Spleen (tissue), 11 donors: ENCODE results near the gene ARHGAP22. TPM values are rescaled to one million over a fixed set of nuclear protein-coding genes. Genes with fewer than 3 reads are reported as not detected.
"Not testable (repeated sequence)": the region's sequence is repeated elsewhere in the genome, so short reads cannot be mapped to it uniquely, and the experiment has no call there.

Experiments used
- DNase-seq: peaks from one replicate; pipeline ENCODE4 v3.0.0-alpha.2; 2020
- H3K27ac ChIP-seq, 8 donors: fragments of 200-600 bp; sonication (generic) in 7 of 8; 1 replicate in 4 of 8; 2 replicates in 4 of 8; pipeline versions ENCODE4 v1.5.0 to v1.8.0; 2016 to 2021; ENCODE audit warnings: inconsistent platforms in 4 of 8, mild to moderate bottlenecking in 4 of 8, moderate library complexity in 1 of 8
- H3K27me3 ChIP-seq, 7 donors: fragments of 200-600 bp; sonication (generic) in 6 of 7; replicated peaks in 1 of 7; 1 replicate in 4 of 7; 2 replicates in 3 of 7; pipeline versions ENCODE4 v1.5.0 to v1.8.0; 2016 to 2021; ENCODE audit warnings: inconsistent platforms in 3 of 7, mild to moderate bottlenecking in 1 of 7
- H3K36me3 ChIP-seq, 6 donors: fragments of 200-600 bp; sonication (generic) in 5 of 6; 1 replicate in 4 of 6; 2 replicates in 2 of 6; pipeline versions ENCODE4 v1.5.0 to v1.8.0; 2016 to 2021; ENCODE audit warnings: inconsistent platforms in 2 of 6
- H3K4me1 ChIP-seq, 6 donors: fragments of 200-600 bp; sonication (generic) in 5 of 6; 1 replicate in 3 of 6; 2 replicates in 3 of 6; pipeline versions ENCODE4 v1.5.0 to v1.8.0; 2016 to 2021; ENCODE audit warnings: inconsistent platforms in 3 of 6
- H3K4me3 ChIP-seq, 8 donors: fragments of 200-600 bp; sonication (generic) in 7 of 8; 1 replicate in 4 of 8; 2 replicates in 4 of 8; pipeline versions ENCODE4 v1.5.0 to v1.8.0; 2016 to 2021; ENCODE audit warnings: inconsistent platforms in 4 of 8, mild to moderate bottlenecking in 4 of 8, moderate library complexity in 2 of 8
- H3K9me3 ChIP-seq, 8 donors: fragments of 200-600 bp; sonication (generic) in 7 of 8; 1 replicate in 4 of 8; 2 replicates in 4 of 8; pipeline versions ENCODE4 v1.5.0 to v1.8.0; 2016 to 2021; ENCODE audit warnings: inconsistent platforms in 4 of 8
- CTCF ChIP-seq, 11 experiments: fragments of 200-600 bp in 7 of 11; fragments of 450-650 bp in 4 of 11; sonication (generic) in 4 of 11; IDR thresholded peaks in 8 of 11; conservative IDR thresholded peaks in 3 of 11; 1 replicate in 7 of 11; 2 replicates in 4 of 11; pipeline versions ENCODE4 v1.4.0 to v1.8.0; 2016 to 2021; ENCODE audit warnings: antibody characterized with exemption in 11 of 11, inconsistent platforms in 4 of 11, mild to moderate bottlenecking in 1 of 11
- POLR2A ChIP-seq, 3 donors: fragments of 450-650 bp; IDR thresholded peaks; one replicate each; pipeline ENCODE4 v1.5.1; 2017; ENCODE audit warnings: antibody characterized with exemption in 3 of 3, mild to moderate bottlenecking in 1 of 3
- POLR2AphosphoS5 ChIP-seq, 3 donors: sonication (generic); formaldehyde crosslinking; IDR thresholded peaks; one replicate each; pipeline ENCODE4 v1.5.1; 2017; ENCODE audit warnings: antibody characterized with exemption in 3 of 3
- WGBS, 5 donors: extraction: QIAGEN DNeasy Blood & Tissue Kit in 3 of 5; methylation state at CpG; one replicate each; pipeline versions ENCODE4 v1.1.5 to v1.1.7; 2013 to 2018; 5-methylcytosine and 5-hydroxymethylcytosine counted together
- intact Hi-C: fragments of 100-400 bp; cut with DNase I; formaldehyde crosslinking; loops from one replicate; pipeline ENCODE4 v1.15.0; 2023; ENCODE audit warnings: low total_unique reads
- polyA plus RNA-seq, 3 donors: library from polyadenylated mRNA; stranded (reverse); fragments of 200-250 nt; gene quantifications; one replicate each; pipeline ENCODE4 v1.2.1, GENCODE V29; 2013
- total RNA-seq, 7 donors: library from RNA; depleted of rRNA in 3 of 7; stranded (reverse); fragments of >200 nt in 3 of 7; fragmentation: NEBNext Ultra II Directional in 4 of 7; extraction: Animal tissue kit (Norgen Biotek cat#: 25700) in 4 of 7; gene quantifications; one replicate each; pipeline versions ENCODE4 v1.1.0 to v1.2.1, GENCODE V29; 2016 to 2021
- donor health status: healthy with polysubstance abuse.
- donor health status: DM: no; HTN: no; CAD: no; lungs with moderate emphysema.
- donor health status: DM: no; HTN: no; CAD: no.
- donor health status: Bipolar disorder and iron deficiency.
- donor health status: healthy.
- donor health status: DM: no; HTN: no; CAD: no.
- donor health status: DM: yes; HTN: yes; CAD: no.

ARHGAP22 gene
- total and polyA plus RNA-seq, 10 donors = 0.56 to 7.5 (median 3.2) TPM

GRCh38 chr10:48651839-48652238 lies 47.0 kb upstream of the ARHGAP22 start:
- intact Hi-C loops = no loop called here
- Histone ChIP-seq H3K27ac (no peak overlapping the region), H3K4me1 (peaks cover 11 to 36% (median 23%) of the 10 kb centered on the region in 6 donors), H3K4me3 (no peak overlapping the region), H3K27me3 (peaks cover 0 to 52% (median 8%) of the 10 kb centered on the region in 7 donors), H3K9me3 (no peaks in the 10 kb centered on the region), H3K36me3 (no peaks in the 10 kb centered on the region)
- no peak for DNase-seq
- TF ChIP-seq POLR2AphosphoS5 (IDR thresholded peaks at IDR 0.05) = no peak
- TF ChIP-seq POLR2A (IDR thresholded peaks at IDR 0.05) = no peak
- TF ChIP-seq CTCF (IDR thresholded peaks at IDR 0.05 in 8 of 11, conservative IDR thresholded peaks at IDR 0.05 in 3 of 11) = no peak
- 42 to 58% (median 49%) methylated on average over 4 of the region's 4 CpGs for WGBS, 5 donors

DNA sequence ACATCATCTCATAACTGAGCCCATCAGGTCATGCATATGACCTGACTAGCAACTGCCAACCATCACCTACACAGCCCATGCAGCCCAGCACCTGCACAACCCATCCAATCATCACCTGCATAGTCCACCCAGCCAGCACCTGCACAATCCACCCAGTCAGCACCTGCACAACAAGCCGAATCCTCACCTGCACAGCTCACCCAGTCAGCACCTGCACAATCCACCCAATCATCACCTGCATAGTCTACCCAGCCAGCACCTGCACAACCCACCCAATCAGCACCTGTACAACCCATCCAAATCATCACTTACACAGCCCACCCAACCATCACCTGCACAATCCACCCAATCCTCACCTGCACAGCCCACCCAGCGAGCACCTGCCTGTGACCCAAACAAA lies 46.4 kb upstream of the ARHGAP22 start:
- DNase-seq = no peak
- Histone ChIP-seq H3K27ac (no peak overlapping the region), H3K9me3 (no peaks in the 10 kb centered on the region), H3K27me3 (peaks cover 0 to 47% (median 8%) of the 10 kb centered on the region in 7 donors), H3K4me3 (no peak overlapping the region), H3K4me1 (peaks cover 6 to 31% (median 18%) of the 10 kb centered on the region in 6 donors), H3K36me3 (no peaks in the 10 kb centered on the region)
- TF ChIP-seq POLR2AphosphoS5 (IDR thresholded peaks at IDR 0.05) = no peak
- no peak for TF ChIP-seq POLR2A (IDR thresholded peaks at IDR 0.05)
- no peak for TF ChIP-seq CTCF (IDR thresholded peaks at IDR 0.05 in 8 of 11, conservative IDR thresholded peaks at IDR 0.05 in 3 of 11)
- 74 to 91% (median 83%) methylated on average over 2 of the region's 2 CpGs for WGBS, 5 donors
- intact Hi-C loops = no loop called here

- H3K4me1 ChIP-seq = peaks cover 0 to 18% (median 6%) of the 10 kb centered on the region in 6 donors
- no peak for TF ChIP-seq POLR2AphosphoS5 (IDR thresholded peaks at IDR 0.05)
- TF ChIP-seq POLR2A (IDR thresholded peaks at IDR 0.05) = no peak
- no peak for TF ChIP-seq CTCF (IDR thresholded peaks at IDR 0.05 in 8 of 11, conservative IDR thresholded peaks at IDR 0.05 in 3 of 11)
- H3K36me3 ChIP-seq = no peaks in the 10 kb centered on the region
- peaks cover 0 to 33% (median 0%) of the 10 kb centered on the region in 7 donors for H3K27me3 ChIP-seq
- DNase-seq = no peak
- no peak overlapping the region for H3K27ac ChIP-seq
- intact Hi-C loops = no loop called here
- WGBS, 5 donors = 79 to 85% (median 80%) methylated on average over 7 of the region's 7 CpGs
- no peak overlapping the region for H3K4me3 ChIP-seq
- no peaks in the 10 kb centered on the region for H3K9me3 ChIP-seq
Measured at GRCh38 chr10:48649349-48649944, 44.6 kb upstream of the ARHGAP22 start.

DNA sequence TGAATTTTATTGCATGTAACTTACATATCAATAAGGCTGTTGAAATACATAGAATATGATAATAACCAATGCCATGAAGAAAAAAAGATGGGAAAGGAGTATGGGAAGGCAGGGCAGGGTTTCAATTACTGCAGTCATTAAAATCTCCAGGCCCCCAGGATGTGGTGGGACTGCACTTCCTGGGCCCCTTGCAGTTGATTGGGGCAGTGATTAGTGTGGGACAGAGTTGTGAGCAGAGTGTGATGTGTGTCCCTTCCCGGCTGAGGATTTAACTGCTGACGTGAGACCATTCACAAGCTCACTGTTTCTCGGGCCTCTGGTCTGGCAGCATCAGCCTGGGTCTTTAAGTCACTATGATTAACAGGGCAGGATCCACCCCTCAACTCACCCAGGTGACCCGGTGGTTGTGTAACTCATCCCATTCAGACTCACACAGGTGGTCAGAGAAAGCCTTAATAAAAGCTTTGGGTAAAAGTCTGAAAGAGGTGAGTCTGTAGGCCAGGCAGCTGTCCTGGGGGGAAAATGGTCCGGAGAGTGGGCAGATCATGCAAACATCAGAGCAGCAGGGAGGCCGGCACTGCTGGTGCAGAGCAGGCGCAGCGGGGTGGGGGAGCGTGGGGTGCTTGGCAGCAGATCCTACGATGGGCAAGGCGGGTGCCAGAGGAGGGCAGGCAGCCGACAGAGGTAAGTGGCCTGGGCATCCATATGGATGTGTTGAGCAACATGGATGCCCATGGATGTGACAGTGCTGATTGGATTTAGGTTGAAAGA lies 43.5 kb upstream of the ARHGAP22 start:
- Histone ChIP-seq H3K4me3 (no peak overlapping the region), H3K4me1 (peaks cover 0 to 18% (median 6%) of the 10 kb centered on the region in 6 donors), H3K27ac (no peak overlapping the region), H3K36me3 (no peaks in the 10 kb centered on the region), H3K9me3 (peaks cover 0 to under 1% (median 0%) of the 10 kb centered on the region in 8 donors), H3K27me3 (peaks cover 0 to 22% (median 0%) of the 10 kb centered on the region in 7 donors)
- TF ChIP-seq POLR2A (IDR thresholded peaks at IDR 0.05) (no peak), CTCF (IDR thresholded peaks at IDR 0.05 in 8 of 11, conservative IDR thresholded peaks at IDR 0.05 in 3 of 11) (no peak), POLR2AphosphoS5 (IDR thresholded peaks at IDR 0.05) (no peak)
- no peak for DNase-seq
- whole genome bisulfite sequencing, 5 donors = 85 to 91% (median 87%) methylated on average over 12 of the region's 12 CpGs
- intact Hi-C loops = no loop called here

- H3K36me3 ChIP-seq, H3K4me3 ChIP-seq, intact Hi-C loops, H3K4me1 ChIP-seq, DNase-seq, H3K27ac ChIP-seq, H3K9me3 ChIP-seq: not testable (repeated sequence)
- peaks cover 0 to 20% (median 0%) of the 10 kb centered on the region in 7 donors for H3K27me3 ChIP-seq
- WGBS, 5 donors = 91 to 97% (median 93%) methylated on average over 7 of the region's 7 CpGs
Measured at GRCh38 chr10:48647073-48647472, 42.2 kb upstream of the ARHGAP22 start.
